Astrocyte (in vitro differentiated cells and primary cell): Measurements from ENCODE around the gene CLEC1A.

Experiments
- EZH2 ChIP-seq: IDR thresholded peaks from 2 replicates; pipeline ENCODE4 v1.6.1; 2012; ENCODE audit warnings: mild to moderate bottlenecking, low read length, inconsistent platforms; ENCODE audit not compliant: insufficient read depth
- TF ChIP-seq, protein P1 (sequence below): IDR thresholded peaks from 2 replicates; pipeline ENCODE4 v1.5.1; 2011; ENCODE audit warnings: low read depth, mild to moderate bottlenecking, inconsistent platforms, low read length, moderate library complexity; ENCODE audit not compliant: insufficient read depth

DNA sequence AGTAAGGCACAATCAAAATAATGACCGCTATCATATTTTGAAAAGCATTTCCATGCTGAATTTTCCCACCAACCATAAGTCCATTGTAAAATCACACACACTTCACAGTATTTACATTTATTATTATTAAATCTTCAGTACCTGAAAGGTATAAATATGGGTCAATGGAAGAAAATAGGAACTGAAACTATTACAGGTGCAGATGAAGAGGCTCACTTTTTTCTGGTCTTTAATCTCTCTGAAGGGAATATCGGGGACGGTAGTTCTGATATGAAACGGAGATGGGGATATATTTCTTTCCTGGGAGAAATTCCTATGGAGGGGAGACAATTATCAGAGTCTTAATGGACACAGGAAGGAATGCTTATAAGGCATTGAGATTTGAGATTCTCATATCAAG, 28.4 kb downstream of the CLEC1A start:
- TF ChIP-seq, protein P1, sequence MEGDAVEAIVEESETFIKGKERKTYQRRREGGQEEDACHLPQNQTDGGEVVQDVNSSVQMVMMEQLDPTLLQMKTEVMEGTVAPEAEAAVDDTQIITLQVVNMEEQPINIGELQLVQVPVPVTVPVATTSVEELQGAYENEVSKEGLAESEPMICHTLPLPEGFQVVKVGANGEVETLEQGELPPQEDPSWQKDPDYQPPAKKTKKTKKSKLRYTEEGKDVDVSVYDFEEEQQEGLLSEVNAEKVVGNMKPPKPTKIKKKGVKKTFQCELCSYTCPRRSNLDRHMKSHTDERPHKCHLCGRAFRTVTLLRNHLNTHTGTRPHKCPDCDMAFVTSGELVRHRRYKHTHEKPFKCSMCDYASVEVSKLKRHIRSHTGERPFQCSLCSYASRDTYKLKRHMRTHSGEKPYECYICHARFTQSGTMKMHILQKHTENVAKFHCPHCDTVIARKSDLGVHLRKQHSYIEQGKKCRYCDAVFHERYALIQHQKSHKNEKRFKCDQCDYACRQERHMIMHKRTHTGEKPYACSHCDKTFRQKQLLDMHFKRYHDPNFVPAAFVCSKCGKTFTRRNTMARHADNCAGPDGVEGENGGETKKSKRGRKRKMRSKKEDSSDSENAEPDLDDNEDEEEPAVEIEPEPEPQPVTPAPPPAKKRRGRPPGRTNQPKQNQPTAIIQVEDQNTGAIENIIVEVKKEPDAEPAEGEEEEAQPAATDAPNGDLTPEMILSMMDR = no peak
- TF ChIP-seq EZH2 = no peak
